ENCODE data around the gene GPR42. TPM values are rescaled to one million over a fixed set of nuclear protein-coding genes. Genes with fewer than 3 reads are reported as not detected.
A peak's percentile ranks its signal among the peaks of the same experiment; 100 is the strongest.

GPR42 gene
- total RNA-seq, 1 donor from 2014 or later, result not detected

- Histone ChIP-seq H3K4me1 (no peaks in the 10 kb centered on the region), H3K27ac (no peak overlapping the region), H3K4me3 (no peak overlapping the region), H3K9me3 (no peaks in the 10 kb centered on the region), H3K36me3 (no peaks in the 10 kb centered on the region), H3K27me3 (no peaks in the 10 kb centered on the region)
- DNase-seq (ENCODE audit: low spot score in 2 of 2), result no peak
- TF ChIP-seq CTCF (IDR thresholded peaks at IDR 0.05), result no peak
- intact Hi-C loops (cut with DNase I), result no loop called here
Measured at GRCh38 chr19:35351411-35352176, 19.3 kb upstream of the GPR42 start.

- no peak overlapping the region for H3K27ac ChIP-seq
- H3K4me3 ChIP-seq, result no peak overlapping the region
- H3K36me3 ChIP-seq, result no peaks in the 10 kb centered on the region
- TF ChIP-seq CTCF (IDR thresholded peaks at IDR 0.05), result no peak
- no peaks in the 10 kb centered on the region for H3K4me1 ChIP-seq
- DNase-seq (ENCODE audit: low spot score in 2 of 2), result no peak
- no peaks in the 10 kb centered on the region for H3K9me3 ChIP-seq
- H3K27me3 ChIP-seq, result no peaks in the 10 kb centered on the region
- intact Hi-C loops (cut with DNase I), result no loop called here
Measured at GRCh38 chr19:35352177-35352447, 18.8 kb upstream of the GPR42 start.

DNA sequence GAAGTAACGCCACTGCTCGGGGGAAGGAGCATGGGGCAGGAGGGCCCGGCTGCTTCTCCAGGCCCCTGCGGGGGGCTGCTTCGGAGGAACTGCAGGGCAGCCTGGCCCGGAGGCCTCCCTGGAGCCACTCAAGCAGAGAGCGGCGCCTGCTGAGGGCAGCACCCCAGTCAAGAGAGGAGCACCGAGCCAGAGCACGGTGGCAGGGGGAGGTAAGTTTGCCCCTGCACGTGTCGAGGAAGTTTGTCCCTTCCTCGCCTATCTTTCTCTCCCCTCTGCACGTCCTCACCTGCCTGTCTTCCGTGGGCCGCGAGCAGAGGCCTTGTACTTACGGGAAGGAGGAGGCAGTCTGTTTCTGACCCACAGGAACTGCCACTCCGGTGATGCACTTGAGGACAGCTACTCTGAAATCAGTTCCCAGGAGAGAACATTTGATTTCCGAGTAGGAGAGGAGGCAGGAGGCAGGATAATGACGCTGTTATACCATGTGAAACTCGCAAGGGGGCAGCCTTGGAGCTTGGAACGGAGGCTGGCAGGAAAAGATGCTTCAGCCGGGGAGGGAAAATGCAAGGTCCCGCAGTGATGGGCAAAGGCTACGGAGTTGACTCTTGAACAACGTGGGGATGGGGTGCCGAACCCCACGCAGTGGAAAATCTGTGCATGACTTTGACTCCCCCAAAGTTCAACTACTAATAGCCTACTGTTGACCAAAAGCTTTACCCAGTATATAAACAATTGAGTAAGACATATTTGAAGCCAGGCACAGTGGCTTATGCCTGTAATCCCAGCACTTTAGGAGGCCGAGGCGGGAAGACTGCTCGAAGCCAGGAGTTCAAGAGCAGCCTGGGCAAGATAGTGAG, 18.2 kb upstream of the GPR42 start:
- Histone ChIP-seq H3K27ac (no peak overlapping the region), H3K4me3 (no peak overlapping the region), H3K4me1 (no peaks in the 10 kb centered on the region), H3K36me3 (no peaks in the 10 kb centered on the region), H3K27me3 (no peaks in the 10 kb centered on the region), H3K9me3 (no peaks in the 10 kb centered on the region)
- DNase-seq (ENCODE audit: low spot score in 2 of 2), result peak in 1 of 2 donors; percentile 72
- intact Hi-C loops (cut with DNase I), result no loop called here
- peak; percentile 26 to 53 (median 48) for TF ChIP-seq CTCF (IDR thresholded peaks at IDR 0.05)

DNA sequence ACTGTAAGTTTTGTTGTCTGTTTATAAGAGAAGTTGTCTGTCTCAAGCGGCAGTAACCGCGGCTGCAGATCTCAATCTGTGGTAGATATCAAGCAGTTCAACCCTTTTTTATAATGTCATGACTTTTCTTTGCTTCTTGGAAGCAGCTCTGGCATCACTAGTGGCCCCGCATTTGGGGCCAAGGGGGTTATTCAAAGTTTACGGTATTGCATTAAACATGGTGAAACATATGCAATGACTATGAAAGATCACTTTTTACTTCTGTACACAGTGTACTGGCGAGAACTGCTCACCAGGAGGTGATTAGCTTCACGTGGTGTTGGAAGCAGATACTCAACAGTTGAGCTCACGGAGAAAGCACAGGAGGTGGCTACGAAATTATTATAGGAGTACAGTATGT, 17.2 kb upstream of the GPR42 start:
- no peaks in the 10 kb centered on the region for H3K36me3 ChIP-seq
- no peaks in the 10 kb centered on the region for H3K4me1 ChIP-seq
- no peak overlapping the region for H3K4me3 ChIP-seq
- TF ChIP-seq CTCF (IDR thresholded peaks at IDR 0.05), result no peak
- DNase-seq (ENCODE audit: low spot score in 2 of 2), result no peak
- no peaks in the 10 kb centered on the region for H3K9me3 ChIP-seq
- no peaks in the 10 kb centered on the region for H3K27me3 ChIP-seq
- intact Hi-C loops (cut with DNase I), result no loop called here
- H3K27ac ChIP-seq, result no peak overlapping the region

DNA sequence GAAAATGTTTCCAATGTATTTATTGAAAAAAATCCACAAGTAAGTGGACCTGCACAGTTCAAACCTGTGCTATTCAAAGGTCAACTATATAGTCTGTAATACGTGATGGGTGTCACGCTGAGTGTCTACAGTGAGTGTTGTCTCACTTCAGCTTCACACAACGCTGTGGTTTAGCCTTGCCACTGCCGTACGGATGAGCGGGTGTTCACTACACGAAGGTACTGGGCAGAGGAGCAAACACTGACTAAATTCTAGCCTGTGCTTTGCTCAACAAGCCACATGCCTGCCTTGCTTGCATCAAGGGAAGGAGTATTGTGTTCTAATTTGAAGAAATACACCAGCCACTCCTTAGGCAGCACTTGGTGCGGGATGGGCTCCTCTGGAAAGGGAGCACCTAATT, 16.0 kb upstream of the GPR42 start:
- Histone ChIP-seq H3K27ac (no peak overlapping the region), H3K4me1 (no peaks in the 10 kb centered on the region), H3K27me3 (no peaks in the 10 kb centered on the region), H3K4me3 (no peak overlapping the region), H3K36me3 (no peaks in the 10 kb centered on the region), H3K9me3 (no peaks in the 10 kb centered on the region)
- intact Hi-C loops (cut with DNase I), result no loop called here
- no peak for TF ChIP-seq CTCF (IDR thresholded peaks at IDR 0.05)
- DNase-seq (ENCODE audit: low spot score in 2 of 2), result no peak
